Hematopoietic multipotent progenitor cell treated with erythropoietin and hydrocortisone succinate and interleukin-3 and kit ligand, for 6 days (in vitro differentiated cells): Measurements from ENCODE around the gene SNAI1.
"Not testable (repeated sequence)": the region's sequence is repeated elsewhere in the genome, so short reads cannot be mapped to it uniquely, and the experiment has no call there.

Experiments used
- DNase-seq: peaks from one replicate; pipeline ENCODE4 v3.0.0-alpha.2; 2015

The SNAI1 gene

DNA sequence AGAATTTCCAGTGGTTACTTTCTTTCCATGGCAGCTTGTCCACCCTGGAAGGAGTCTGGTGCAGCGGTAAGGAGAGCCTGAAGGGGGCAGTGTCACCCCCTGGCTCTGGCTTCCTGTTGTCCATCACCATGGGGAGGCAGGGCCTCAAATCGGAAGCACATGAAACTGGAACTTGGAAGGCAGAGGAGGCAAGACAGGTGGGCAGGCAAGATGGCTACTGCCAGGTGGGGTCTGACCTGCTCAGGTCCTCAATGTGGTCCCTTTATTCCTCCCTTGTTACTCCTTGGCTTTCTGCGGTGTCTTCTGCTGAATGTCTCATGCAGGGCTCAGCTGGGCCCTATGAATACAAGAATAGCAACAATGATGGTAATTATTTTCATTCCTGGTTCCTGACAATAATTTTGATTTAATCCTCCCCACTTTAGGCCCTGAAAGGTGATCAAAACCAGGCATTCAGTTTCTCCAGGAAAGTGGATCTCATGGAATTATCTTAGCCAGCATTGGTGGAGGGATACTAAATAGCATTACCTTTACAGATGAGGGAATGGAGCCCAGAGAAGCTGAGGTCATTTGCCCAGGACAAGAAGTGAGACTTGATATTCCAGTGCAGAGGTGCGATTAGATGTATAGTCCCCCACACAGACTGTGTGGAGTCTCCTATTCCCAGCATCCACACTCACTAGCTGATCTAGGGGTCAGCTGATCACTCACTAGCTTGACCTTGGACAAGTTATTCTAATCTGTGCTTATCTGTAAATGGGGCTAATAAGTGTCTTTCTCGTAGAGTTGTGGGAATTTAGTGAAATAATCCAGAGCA, 17.6 kb upstream of the SNAI1 start:
- peak; percentile 73 for DNase-seq

- no peak for DNase-seq
Measured at GRCh38 chr20:49965781-49966305, 16.9 kb upstream of the SNAI1 start.

DNA sequence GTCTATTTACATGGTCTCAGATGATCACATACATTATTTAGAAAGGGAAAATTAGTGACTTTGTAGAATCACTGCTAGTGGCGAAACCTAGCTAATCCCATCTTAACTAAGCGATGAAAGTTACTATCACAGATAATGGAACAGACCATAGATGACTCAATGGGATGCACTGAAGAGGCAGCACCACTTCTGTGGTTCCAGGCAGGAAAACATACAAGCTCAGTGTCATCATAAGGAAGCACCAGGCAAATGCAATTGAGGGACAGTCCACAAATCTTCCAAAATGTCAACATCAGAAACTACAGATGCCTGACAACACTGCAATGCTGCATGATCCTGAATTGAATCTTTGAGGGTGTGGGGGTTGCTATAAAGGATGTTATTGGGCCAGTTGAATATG, 15.9 kb upstream of the SNAI1 start:
- no peak for DNase-seq

DNA sequence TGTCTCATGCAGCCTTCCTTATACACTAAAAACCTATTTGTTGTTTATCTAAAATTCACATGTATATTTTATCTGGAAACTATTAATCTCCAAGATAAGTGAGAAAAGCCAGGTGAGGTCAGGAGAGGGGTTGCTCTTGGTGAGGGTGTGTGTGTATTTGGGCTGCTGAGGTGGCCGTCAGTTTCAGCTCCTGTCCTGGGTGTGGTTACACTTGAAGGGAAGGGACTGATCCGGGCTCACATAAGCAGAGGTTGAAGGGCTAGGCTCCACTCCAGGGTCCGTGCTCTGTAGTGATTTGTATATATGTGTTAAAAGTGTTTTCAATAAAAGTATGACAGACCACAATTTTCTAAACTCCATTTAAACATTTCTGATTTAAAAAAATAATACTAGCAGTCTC, 13.5 kb upstream of the SNAI1 start:
- no peak for DNase-seq

- DNase-seq, result no peak
Measured at GRCh38 chr20:49969946-49970345, 12.8 kb upstream of the SNAI1 start.

GRCh38 chr20:49970498-49970897, 12.3 kb upstream of the SNAI1 start:
- no peak for DNase-seq

DNA sequence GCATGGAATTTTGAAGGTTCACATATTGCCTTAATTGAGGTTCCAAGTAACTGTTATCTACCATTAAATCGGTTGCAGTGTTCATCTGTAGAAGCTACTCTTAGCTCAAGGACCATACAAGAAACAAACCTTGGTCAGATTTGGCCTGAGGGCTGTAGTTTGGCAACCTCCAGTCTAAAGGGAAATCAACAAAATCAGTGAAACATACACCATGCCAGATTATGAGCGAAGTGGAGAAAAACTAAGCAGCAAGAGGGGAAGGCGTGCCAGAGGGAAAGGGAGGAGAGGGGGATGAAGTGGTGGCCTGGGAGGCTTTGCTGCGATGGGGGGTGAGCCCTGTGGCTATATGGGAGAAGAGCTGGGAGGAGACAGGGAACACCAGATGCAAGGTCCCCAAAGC, 8.8 kb upstream of the SNAI1 start:
- DNase-seq, result no peak

DNA sequence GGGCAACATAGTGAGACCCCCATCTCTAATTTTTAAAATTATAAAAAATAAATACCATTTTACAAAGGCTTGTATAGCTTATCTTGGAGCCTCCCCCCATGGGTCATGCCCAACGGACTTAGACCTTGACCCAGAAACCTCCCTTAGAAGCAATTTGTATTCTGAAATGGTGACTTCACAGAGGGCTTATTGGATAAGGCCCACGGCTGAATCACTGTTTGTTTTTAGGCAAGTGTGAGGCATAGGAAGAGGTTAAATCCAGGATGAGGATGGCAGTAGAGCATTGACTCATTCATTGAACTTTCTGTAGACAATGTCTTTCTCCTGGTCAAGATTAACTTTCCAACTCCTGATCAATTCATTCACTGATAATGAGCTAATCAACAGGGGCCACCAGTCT, 6.2 kb upstream of the SNAI1 start:
- no peak for DNase-seq

DNA sequence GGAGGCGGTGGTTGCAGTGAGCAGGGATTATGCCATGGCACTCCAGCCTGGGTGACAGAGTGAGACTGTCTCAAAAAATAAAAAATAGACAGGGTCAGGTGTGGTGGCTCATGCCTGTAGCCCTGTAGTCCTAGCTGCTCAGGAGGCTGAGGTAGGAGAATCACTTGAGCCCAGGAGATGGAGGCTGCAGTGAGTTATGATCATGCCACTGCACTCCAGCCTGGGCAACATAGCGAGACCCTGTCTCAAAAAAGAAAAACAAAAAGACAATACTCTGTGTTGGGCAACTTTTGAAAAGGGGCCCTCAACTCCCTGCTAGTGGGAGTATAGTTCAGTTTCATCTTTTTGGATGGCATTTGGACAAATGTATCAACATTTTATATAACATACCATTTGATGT, 5.0 kb upstream of the SNAI1 start:
- DNase-seq, result not testable (repeated sequence)

DNA sequence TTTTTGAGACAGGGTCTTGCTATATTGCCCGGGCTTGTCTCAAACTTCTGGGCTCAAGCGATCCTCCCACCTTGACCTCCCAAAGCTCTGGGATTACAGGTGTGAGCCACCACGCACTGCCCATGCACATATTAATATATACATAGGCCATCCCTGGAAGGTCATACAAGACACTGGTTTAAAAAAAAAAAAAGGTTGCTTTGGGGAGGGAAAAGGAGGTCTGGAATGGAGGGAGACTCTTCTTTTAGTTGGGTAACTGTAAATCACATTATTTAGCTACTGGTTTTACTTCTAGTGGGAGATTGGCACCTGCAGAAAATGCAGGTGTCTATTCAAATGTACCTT, 4.1 kb upstream of the SNAI1 start:
- DNase-seq, result no peak

GRCh38 chr20:49979030-49979832, 3.5 kb upstream of the SNAI1 start:
- DNase-seq, result peak; percentile 63

GRCh38 chr20:49980140-49981008, 2.4 kb upstream of the SNAI1 start:
- no peak for DNase-seq

- no peak for DNase-seq
Measured at GRCh38 chr20:49981218-49982071, 1.3 kb upstream of the SNAI1 start.

DNA sequence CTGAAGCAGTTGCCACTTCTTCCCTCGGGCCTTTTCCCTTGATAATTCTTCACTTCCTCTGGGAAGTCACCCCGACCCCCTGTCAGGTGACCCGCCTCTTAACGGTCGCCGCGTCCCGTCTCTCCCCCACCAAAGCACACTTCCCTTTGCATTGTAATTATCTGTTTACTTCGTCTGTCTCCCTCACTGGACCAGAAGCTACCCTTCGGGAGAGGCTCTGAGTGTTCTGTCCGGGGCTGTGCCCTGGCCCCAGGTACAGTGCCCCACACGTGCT, 771 bp upstream of the SNAI1 start:
- no peak for DNase-seq

DNA sequence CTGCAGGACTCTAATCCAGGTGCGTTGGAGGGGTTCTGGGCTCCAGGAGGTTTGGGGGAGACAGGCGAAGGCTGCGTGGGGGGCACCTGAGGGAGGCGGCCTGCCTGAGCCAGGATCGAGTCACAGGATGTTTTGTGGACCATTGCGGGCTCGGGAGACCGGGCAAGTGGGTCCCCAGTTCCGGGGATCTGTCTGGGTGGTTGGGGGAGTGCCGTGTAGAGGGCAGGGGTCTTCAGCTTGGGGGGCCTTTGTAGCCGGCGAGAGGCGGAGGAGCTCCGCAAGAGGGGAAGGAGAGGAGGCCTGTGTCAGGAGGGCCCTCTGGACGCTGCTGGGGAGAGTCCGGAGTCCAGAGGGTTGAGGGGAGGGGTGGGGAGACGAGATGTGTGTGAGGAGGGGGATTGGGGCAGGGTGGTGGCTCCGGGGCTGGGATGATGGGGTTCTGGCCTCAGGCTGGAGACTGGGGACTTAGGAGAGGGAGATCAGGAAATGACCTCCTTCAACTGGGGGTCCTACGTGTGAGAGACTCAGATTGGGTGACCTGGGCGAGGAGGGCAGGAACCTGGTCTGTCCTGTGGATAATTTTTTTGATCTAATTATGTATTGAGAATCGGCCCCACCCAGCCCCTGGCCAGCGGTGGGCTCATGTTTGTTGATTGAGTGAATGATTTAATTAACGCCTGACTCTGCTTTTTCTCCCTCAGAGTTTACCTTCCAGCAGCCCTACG, 505 bp downstream of the SNAI1 start:
- no peak for DNase-seq

DNA sequence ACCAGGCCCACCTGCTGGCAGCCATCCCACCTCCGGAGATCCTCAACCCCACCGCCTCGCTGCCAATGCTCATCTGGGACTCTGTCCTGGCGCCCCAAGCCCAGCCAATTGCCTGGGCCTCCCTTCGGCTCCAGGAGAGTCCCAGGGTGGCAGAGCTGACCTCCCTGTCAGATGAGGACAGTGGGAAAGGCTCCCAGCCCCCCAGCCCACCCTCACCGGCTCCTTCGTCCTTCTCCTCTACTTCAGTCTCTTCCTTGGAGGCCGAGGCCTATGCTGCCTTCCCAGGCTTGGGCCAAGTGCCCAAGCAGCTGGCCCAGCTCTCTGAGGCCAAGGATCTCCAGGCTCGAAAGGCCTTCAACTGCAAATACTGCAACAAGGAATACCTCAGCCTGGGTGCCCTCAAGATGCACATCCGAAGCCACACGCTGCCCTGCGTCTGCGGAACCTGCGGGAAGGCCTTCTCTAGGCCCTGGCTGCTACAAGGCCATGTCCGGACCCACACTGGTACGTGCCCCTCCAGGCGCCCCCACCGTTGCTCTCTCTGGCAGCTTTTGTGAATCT, 1.1 kb downstream of the SNAI1 start:
- no peak for DNase-seq

DNA sequence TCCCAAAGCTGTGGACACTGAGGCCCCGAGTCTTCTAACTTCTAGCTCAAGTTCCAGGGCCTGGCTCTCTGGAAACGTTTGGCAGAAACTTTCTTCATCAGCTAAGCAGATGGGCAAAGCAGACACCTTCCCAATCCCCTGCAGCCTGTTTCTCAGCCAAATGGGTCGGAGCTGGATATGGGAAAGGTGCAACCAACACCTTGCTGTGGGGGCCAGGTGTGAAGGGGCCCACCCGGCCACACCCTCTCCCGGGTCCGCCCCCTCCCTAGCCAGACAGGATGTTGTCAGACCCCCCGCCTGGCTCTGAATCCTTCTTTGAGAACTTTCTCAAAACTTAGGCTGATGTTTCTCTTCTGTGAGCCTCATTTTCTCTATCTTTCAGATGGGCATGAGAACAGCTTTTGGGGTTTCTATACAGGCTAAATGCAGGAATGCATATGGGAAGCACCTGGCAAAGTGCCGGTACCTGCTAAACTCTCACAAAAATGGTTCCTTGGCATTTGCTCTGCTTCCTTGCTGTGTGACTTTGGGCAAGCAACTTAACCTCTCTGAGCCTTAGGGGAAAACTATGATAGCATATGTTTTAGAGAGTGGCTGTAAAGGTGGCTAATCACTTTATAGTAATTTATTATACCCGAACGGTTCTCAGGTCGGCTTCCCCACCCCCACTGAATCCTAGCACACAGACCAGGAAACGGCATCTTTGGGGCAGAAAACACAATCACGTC, 1.8 kb downstream of the SNAI1 start:
- DNase-seq, result no peak

DNA sequence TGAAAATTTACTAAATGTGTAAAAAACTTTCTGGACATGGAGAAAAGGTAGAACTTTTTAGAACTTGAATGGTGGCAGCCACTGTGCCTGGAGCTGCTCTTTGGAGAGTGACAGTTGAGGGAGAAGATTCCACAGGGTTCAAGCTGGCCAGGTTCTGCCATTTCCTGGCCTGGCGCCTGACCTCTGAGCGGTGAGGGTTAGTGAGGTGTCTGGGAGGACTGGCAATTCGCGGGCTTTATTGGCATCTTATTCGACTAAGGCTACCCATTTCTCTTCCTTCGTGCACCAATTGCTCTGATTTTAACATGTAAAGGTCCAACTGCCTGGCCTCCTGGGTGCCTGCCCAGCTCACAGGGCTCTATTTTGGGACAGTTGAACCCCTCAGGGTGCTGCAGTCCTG, 2.4 kb downstream of the SNAI1 start:
- no peak for DNase-seq

DNA sequence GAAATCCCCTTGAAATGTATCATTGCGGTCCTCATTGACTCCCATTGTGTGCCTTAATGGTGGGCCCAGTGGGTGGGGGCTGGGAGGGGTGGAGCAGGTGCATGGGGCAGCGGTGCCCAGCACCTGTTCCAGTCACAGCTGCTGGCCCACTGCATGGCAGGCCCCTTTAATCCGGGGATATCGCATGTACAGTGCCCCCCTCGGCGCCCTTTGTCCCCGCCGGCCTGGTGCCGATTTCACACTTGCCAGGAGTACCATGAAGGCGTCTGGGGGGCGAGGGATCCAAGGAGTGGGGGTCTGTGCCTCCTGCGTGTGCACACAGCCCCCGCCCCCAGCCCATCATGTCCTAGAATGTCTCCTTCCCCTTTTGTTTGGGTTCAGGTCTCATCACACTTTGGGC, 2.8 kb downstream of the SNAI1 start:
- no peak for DNase-seq

DNA sequence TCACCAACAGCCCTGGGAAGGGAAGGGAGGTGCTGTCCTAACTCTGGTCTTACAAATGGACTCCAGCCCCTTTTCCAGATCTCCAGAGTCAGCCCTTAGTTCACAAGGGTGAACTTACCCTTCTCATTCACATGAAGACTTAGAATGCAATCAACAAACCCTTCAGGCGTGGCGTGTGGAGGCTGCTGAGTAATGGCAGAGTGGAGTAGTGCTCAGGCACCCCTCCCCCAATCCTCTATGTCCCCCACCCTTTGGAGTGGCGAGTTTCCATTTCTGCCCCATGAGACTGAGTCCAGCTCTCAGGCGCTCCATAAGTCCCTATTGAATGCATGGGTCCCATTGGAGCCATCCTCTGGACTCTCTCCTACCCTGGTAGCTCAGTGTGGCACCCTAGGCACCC, 3.3 kb downstream of the SNAI1 start:
- no peak for DNase-seq
